ENCODE measurements around the gene EPRS1. TPM values are rescaled to one million over a fixed set of nuclear protein-coding genes. Genes with fewer than 3 reads are reported as not detected.

Gene EPRS1
- total and polyA plus RNA-seq, 2 of the 13 experiments (the other 11 are each of a cell fraction or from before 2014, with no cell fraction given) = 86.1 to 124 TPM

GRCh38 chr1:219999821-220000220 is 46.5 kb downstream of the EPRS1 start (continued):
- TF ChIP-seq SRSF1 (optimal IDR thresholded peaks at IDR 0.05; ENCODE audit: low read depth, low read length) (no peak), MAF1 (CRISPR knock-in tag; IDR thresholded peaks at IDR 0.05; ENCODE audit: borderline replicate concordance) (no peak), HNF1A (IDR thresholded peaks at IDR 0.05; ENCODE audit: low read depth) (no peak), HNF1A (CRISPR knock-in tag; IDR thresholded peaks at IDR 0.05; ENCODE audit: borderline replicate concordance) (no peak), NFIB (CRISPR knock-in tag; IDR thresholded peaks at IDR 0.05; ENCODE audit: borderline replicate concordance) (no peak), NCOA5 (CRISPR knock-in tag; IDR thresholded peaks at IDR 0.05) (no peak)

Other genes with a start within 250 kb of the EPRS1 start
- gene SLC30A10, start 117.9 kb downstream of the EPRS1 start, total RNA-seq (2016; rRNA removed; fragmentation: Illumina TruSeq; extraction: Trizol) = 14.7 and 30.2 TPM in 2 replicates
- gene SLC30A10, start 117.9 kb downstream of the EPRS1 start, polyA plus RNA-seq (2011; rRNA removed) = 20.9 and 27.0 TPM in 2 replicates
- gene BPNT1, start 43.3 kb upstream of the EPRS1 start, total RNA-seq (2016; rRNA removed; fragmentation: Illumina TruSeq; extraction: Trizol) = 43.9 and 68.2 TPM in 2 replicates
- gene BPNT1, start 43.3 kb upstream of the EPRS1 start, polyA plus RNA-seq (2011; rRNA removed) = 33.6 and 35.2 TPM in 2 replicates
- 122 and 130 TPM in 2 replicates for gene IARS2, start 47.6 kb upstream of the EPRS1 start, total RNA-seq (2016; rRNA removed; fragmentation: Illumina TruSeq; extraction: Trizol)
- gene IARS2, start 47.6 kb upstream of the EPRS1 start, polyA plus RNA-seq (2011; rRNA removed) = 26.2 and 28.6 TPM in 2 replicates
- gene RAB3GAP2, start 225.9 kb upstream of the EPRS1 start, total RNA-seq (2016; rRNA removed; fragmentation: Illumina TruSeq; extraction: Trizol) = 25.0 and 34.2 TPM in 2 replicates
- 16.2 and 22.6 TPM in 2 replicates for gene RAB3GAP2, start 225.9 kb upstream of the EPRS1 start, polyA plus RNA-seq (2011; rRNA removed)